Measurements from ENCODE around the gene VPS26C. TPM values are rescaled to one million over a fixed set of nuclear protein-coding genes. Genes with fewer than 3 reads are reported as not detected.

VPS26C gene
- polyA plus RNA-seq, 1 of the 3 experiments (the other 2 are of a cell fraction): 34.8 TPM

GRCh38 chr21:37243961-37244360 lies 23.2 kb downstream of the VPS26C start (continued):
- TF ChIP-seq CTCF (IDR thresholded peaks at IDR 0.05) (no peak), ELF1 (IDR thresholded peaks at IDR 0.05) (no peak), RFX5 (IDR thresholded peaks at IDR 0.05; ENCODE audit: low read length) (no peak), EZH2phosphoT487 (IDR thresholded peaks at IDR 0.05; ENCODE audit: borderline replicate concordance, low read depth) (no peak)
- TF ChIP-seq, protein P1, sequence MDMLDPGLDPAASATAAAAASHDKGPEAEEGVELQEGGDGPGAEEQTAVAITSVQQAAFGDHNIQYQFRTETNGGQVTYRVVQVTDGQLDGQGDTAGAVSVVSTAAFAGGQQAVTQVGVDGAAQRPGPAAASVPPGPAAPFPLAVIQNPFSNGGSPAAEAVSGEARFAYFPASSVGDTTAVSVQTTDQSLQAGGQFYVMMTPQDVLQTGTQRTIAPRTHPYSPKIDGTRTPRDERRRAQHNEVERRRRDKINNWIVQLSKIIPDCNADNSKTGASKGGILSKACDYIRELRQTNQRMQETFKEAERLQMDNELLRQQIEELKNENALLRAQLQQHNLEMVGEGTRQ (IDR thresholded peaks at IDR 0.05; ENCODE audit: borderline replicate concordance, low read depth, low read length): no peak

DNA sequence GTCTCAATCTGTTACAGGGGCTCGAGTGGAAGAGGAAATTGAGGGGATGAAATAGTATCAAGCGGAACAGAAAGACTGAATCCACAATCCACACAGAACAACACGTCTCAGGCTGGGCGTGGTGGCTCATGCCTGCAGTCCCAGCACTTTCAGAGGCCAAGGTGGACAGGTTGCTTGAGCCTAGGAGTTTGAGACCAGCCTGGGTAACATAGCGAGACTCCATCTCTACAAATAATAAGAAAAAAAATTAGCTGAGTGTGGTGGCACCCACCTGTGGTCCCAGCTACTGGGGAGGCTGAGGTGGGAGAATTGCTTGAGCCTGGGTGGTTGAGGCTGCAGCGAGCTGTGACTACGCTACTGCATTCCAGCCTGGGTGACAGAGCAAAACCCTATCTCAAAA lies 25.7 kb downstream of the VPS26C start:
- Histone ChIP-seq H3K9me3 (peaks cover 8% of the 10 kb centered on the region; the same call in 1 of the 2 replicates), H3K79me2 (ENCODE audit: insufficient read depth) (peaks cover 65% of the 10 kb centered on the region), H3F3A (replicated peaks; ENCODE audit: insufficient read depth) (no peaks in the 10 kb centered on the region), H4K20me1 (ENCODE audit: insufficient read depth) (peaks cover 41% of the 10 kb centered on the region), H2AFZ (ENCODE audit: low read depth) (no peak overlapping the region), H3K4me1 (ENCODE audit: control insufficient read depth in 1 of 2, insufficient read depth in 2 of 2, low read depth in 1 of 2, low read length in 1 of 2) (no peaks in the 10 kb centered on the region; a peak in 1 of 4 replicates), H3K4me2 (no peak overlapping the region), H3K27me3 (ENCODE audit: insufficient read depth) (no peaks in the 10 kb centered on the region), H3K4me3 (ENCODE audit: low read depth in 2 of 2, low read length in 1 of 2) (no peak overlapping the region), H3K27ac (ENCODE audit: low read depth in 2 of 2, low read length in 1 of 2) (no peak overlapping the region), H3K36me3 (replicated peaks in 1 of 2; ENCODE audit: control insufficient read depth in 1 of 2, insufficient read depth in 2 of 2, low read length in 1 of 2) (peaks cover 37 to 40% of the 10 kb centered on the region in 2 experiments), H3K9me2 (no peaks in the 10 kb centered on the region), H3K9ac (no peak overlapping the region)
- DNase-seq: no peak
- POLR2A ChIA-PET: no interaction called here
- CTCF ChIA-PET: no interaction called here
- WGBS (ENCODE audit: low lambda C conversion rate): 94% methylated on average over 7 of the region's 7 CpGs
- TF ChIP-seq POLR2AphosphoS5 (IDR thresholded peaks at IDR 0.05; ENCODE audit: low read depth, low read length) (no peak), RAD21 (IDR thresholded peaks at IDR 0.05; ENCODE audit: low read length) (no peak), PBX3 (IDR thresholded peaks at IDR 0.05) (no peak), FOSL2 (IDR thresholded peaks at IDR 0.05; ENCODE audit: borderline replicate concordance, low read depth) (no peak), ZBTB33 (IDR thresholded peaks at IDR 0.05; ENCODE audit: borderline replicate concordance, low read depth) (no peak), NFIC (IDR thresholded peaks at IDR 0.05; ENCODE audit: borderline replicate concordance) (no peak), GABPA (IDR thresholded peaks at IDR 0.05; ENCODE audit: low read depth) (no peak), JUND (IDR thresholded peaks at IDR 0.05) (no peak), REST (IDR thresholded peaks at IDR 0.05; ENCODE audit: low read depth, low read length) (no peak), GATA2 (CRISPR knock-in tag; IDR thresholded peaks at IDR 0.05) (no peak), FOXM1 (IDR thresholded peaks at IDR 0.05; ENCODE audit: low read depth) (no peak), MAX (IDR thresholded peaks at IDR 0.05; ENCODE audit: low read depth) (no peak), ELF1 (IDR thresholded peaks at IDR 0.05) (no peak), CHD2 (IDR thresholded peaks at IDR 0.05; ENCODE audit: low read length, partially characterized antibody) (no peak), TCF12 (IDR thresholded peaks at IDR 0.05) (no peak), FOXJ3 (CRISPR knock-in tag; IDR thresholded peaks at IDR 0.05) (no peak), CTCF (IDR thresholded peaks at IDR 0.05) (no peak), NRF1 (IDR thresholded peaks at IDR 0.05; ENCODE audit: low read depth, low read length) (no peak)

All from SK-N-SH (cell line).